Right atrium auricular region (tissue), 2 donors: ENCODE data around the gene PRDM15. TPM values are rescaled to one million over a fixed set of nuclear protein-coding genes. Genes with fewer than 3 reads are reported as not detected.

ENCODE experiments used
- DNase-seq: peaks from one replicate; pipeline ENCODE4 v3.0.0-alpha.2; 2019; ENCODE audit warnings: low spot score
- H3K27ac ChIP-seq, 2 donors: fragments of 200-600 bp; sonication (generic); 1 replicate in 1 of 2; 2 replicates in 1 of 2; pipeline ENCODE4 v1.5.1; 2016 to 2019
- H3K27me3 ChIP-seq, 2 donors: fragments of 200-600 bp; sonication (generic); one replicate each; pipeline versions ENCODE4 v1.5.1 to v1.6.0; 2017 to 2019
- H3K36me3 ChIP-seq: fragments of 200-600 bp; sonication (generic); one replicate; pipeline ENCODE4 v1.5.1; 2016
- H3K4me1 ChIP-seq, 2 donors: fragments of 200-600 bp; sonication (generic); one replicate each; pipeline versions ENCODE4 v1.5.1 to v1.6.0; 2017 to 2019
- H3K4me3 ChIP-seq, 2 donors: fragments of 200-600 bp; sonication (generic); 1 replicate in 1 of 2; 2 replicates in 1 of 2; pipeline ENCODE4 v1.5.1; 2017 to 2019; ENCODE audit warnings: mild to moderate bottlenecking in 1 of 2, moderate library complexity in 1 of 2
- H3K9me3 ChIP-seq, 2 donors: fragments of 200-600 bp; sonication (generic); one replicate each; pipeline ENCODE4 v1.5.1; 2019
- total RNA-seq, 2 donors: library from RNA; depleted of rRNA; stranded (reverse); fragments of >200 nt; gene quantifications; one replicate each; pipeline ENCODE4 v1.1.0, GENCODE V29; 2016
- TF ChIP-seq, protein P1 (sequence below), 2 donors: fragments of 200-600 bp; sonication (generic); IDR thresholded peaks; one replicate each; pipeline ENCODE4 v1.5.1; 2019; ENCODE audit warnings: antibody characterized with exemption in 2 of 2

PRDM15 gene
- total RNA-seq, 2 donors from 2014 or later: 2.6 to 4.2 TPM

- Histone ChIP-seq H3K36me3 (no peaks in the 10 kb centered on the region), H3K27me3 (no peaks in the 10 kb centered on the region), H3K4me1 (no peaks in the 10 kb centered on the region), H3K4me3 (no peak overlapping the region), H3K27ac (no peak overlapping the region), H3K9me3 (no peaks in the 10 kb centered on the region)
- DNase-seq: no peak
- TF ChIP-seq, protein P1, sequence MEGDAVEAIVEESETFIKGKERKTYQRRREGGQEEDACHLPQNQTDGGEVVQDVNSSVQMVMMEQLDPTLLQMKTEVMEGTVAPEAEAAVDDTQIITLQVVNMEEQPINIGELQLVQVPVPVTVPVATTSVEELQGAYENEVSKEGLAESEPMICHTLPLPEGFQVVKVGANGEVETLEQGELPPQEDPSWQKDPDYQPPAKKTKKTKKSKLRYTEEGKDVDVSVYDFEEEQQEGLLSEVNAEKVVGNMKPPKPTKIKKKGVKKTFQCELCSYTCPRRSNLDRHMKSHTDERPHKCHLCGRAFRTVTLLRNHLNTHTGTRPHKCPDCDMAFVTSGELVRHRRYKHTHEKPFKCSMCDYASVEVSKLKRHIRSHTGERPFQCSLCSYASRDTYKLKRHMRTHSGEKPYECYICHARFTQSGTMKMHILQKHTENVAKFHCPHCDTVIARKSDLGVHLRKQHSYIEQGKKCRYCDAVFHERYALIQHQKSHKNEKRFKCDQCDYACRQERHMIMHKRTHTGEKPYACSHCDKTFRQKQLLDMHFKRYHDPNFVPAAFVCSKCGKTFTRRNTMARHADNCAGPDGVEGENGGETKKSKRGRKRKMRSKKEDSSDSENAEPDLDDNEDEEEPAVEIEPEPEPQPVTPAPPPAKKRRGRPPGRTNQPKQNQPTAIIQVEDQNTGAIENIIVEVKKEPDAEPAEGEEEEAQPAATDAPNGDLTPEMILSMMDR (IDR thresholded peaks at IDR 0.05): no peak
Measured at GRCh38 chr21:41871293-41872030, 7.7 kb downstream of the PRDM15 start.

GRCh38 chr21:41869771-41870170 is 9.4 kb downstream of the PRDM15 start:
- Histone ChIP-seq H3K27me3 (no peaks in the 10 kb centered on the region), H3K27ac (no peak overlapping the region), H3K4me3 (no peak overlapping the region), H3K36me3 (no peaks in the 10 kb centered on the region), H3K9me3 (no peaks in the 10 kb centered on the region), H3K4me1 (no peaks in the 10 kb centered on the region)
- TF ChIP-seq, protein P1 (IDR thresholded peaks at IDR 0.05): no peak
- DNase-seq: no peak

DNA sequence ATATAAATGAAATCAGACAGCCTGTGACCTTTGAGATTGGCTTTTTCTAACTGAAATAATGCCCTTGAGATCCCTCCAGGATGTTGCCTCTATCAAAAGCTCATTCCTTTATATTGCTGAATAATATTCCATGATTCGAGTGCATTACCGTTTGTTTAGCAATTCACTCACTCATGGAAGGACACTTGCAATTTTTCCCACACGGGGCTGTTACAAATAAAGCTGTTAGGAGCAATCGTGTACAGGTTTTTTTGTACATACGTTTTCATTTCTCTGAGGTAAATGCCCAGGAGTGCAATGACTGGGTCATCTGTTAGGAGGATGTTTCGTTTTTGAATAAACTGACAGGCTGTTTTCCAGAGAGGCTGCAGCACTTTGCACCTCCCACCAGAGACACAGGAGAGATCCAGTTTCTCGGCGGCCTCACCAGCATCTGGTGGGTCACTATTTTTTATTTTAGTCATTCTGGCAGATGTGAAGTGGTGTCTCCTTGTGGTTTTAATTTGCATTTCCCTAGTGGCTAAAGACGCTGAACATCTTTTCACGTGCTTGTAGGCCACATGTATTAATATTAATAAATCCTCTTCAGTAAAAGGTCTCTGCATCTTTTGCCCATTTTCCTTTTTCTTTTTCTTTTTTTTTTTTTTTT is 11.0 kb downstream of the PRDM15 start:
- TF ChIP-seq, protein P1 (IDR thresholded peaks at IDR 0.05): no peak
- Histone ChIP-seq H3K36me3 (no peaks in the 10 kb centered on the region), H3K4me1 (peaks cover 0 to 1% of the 10 kb centered on the region in 2 donors), H3K9me3 (no peaks in the 10 kb centered on the region), H3K4me3 (no peak overlapping the region), H3K27me3 (no peaks in the 10 kb centered on the region), H3K27ac (no peak overlapping the region)
- no peak for DNase-seq

- Histone ChIP-seq H3K4me3 (no peak overlapping the region), H3K27ac (no peak overlapping the region), H3K4me1 (peaks cover 0 to 6% of the 10 kb centered on the region in 2 donors)
Measured at GRCh38 chr21:41867313-41867712, 11.8 kb downstream of the PRDM15 start.

DNA sequence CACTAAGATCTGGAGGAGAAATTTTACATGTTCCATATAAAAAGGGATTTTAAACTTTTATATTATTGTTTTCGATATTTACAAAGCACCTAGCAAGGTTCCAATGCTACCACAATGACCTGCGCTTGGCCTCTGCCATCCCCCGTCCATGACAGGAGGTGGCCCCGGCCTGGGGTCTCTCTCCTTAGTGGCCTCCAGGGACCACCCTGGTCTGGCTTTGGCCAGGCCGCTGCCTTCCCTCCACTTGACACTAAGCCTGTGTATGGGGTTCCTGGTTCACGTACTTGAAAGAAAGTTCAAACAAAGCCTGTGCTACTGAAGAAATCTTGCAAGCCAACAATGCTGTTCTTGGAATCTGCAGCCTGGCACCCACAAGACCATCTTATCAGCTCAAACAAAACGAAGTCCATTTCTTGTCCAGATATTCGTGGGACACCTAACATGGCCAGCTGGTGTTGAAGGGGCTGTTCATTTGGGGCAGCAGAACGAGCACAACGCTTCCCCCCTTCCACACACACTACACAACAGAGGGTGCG is 12.8 kb downstream of the PRDM15 start:
- Histone ChIP-seq H3K4me1 (peaks cover 0 to 6% of the 10 kb centered on the region in 2 donors), H3K9me3 (no peaks in the 10 kb centered on the region), H3K27ac (no peak overlapping the region), H3K27me3 (no peaks in the 10 kb centered on the region), H3K36me3 (no peaks in the 10 kb centered on the region), H3K4me3 (no peak overlapping the region)
- TF ChIP-seq, protein P1 (IDR thresholded peaks at IDR 0.05): no peak
- DNase-seq: no peak

More at GRCh38 chr21:41867313-41867712, 11.8 kb downstream of the PRDM15 start:
- DNase-seq: no peak
- Histone ChIP-seq H3K36me3 (no peaks in the 10 kb centered on the region), H3K9me3 (no peaks in the 10 kb centered on the region), H3K27me3 (no peaks in the 10 kb centered on the region)
- TF ChIP-seq, protein P1 (IDR thresholded peaks at IDR 0.05): no peak
